GM23338 (cell line): ENCODE results near the gene PRAMEF12. TPM values are rescaled to one million over a fixed set of nuclear protein-coding genes. Genes with fewer than 3 reads are reported as not detected.

Source experiments
- ATAC-seq: fragments of 200-7000 bp; cut with Tn5 transposase; 3 replicates; pipeline ENCODE4 v1.9.1; 2020
- DNase-seq: peaks from one replicate; pipeline ENCODE4 v3.0.0-alpha.2; 2015; ENCODE audit warnings: low spot score
- H2AFZ ChIP-seq: fragments of 200-600 bp; sonication (generic); 2 replicates; pipeline ENCODE4 v1.8.0; 2016; ENCODE audit warnings: antibody characterized with exemption, mild to moderate bottlenecking, moderate library complexity
- H3F3A ChIP-seq: fragments of 200-600 bp; sonication (generic); replicated peaks from 2 replicates; pipeline ENCODE4 v1.8.0; 2017; ENCODE audit warnings: antibody characterized with exemption, mixed run types, low read depth
- H3K27ac ChIP-seq: fragments of 200-600 bp; sonication (generic); 2 replicates; pipeline ENCODE4 v1.6.1; 2016; ENCODE audit warnings: low read depth
- H3K27me3 ChIP-seq: fragments of 200-600 bp; sonication (generic); 2 replicates; pipeline ENCODE4 v1.8.0; 2016; ENCODE audit warnings: mild to moderate bottlenecking, mixed run types, moderate library complexity; ENCODE audit not compliant: insufficient read depth
- H3K36me3 ChIP-seq: fragments of 200-600 bp; sonication (generic); 2 replicates; pipeline ENCODE4 v1.8.0; 2016; ENCODE audit warnings: mild to moderate bottlenecking; ENCODE audit not compliant: insufficient read depth
- H3K4me1 ChIP-seq: fragments of 200-600 bp; sonication (generic); 2 replicates; pipeline ENCODE4 v1.8.0; 2016; ENCODE audit warnings: mild to moderate bottlenecking, moderate library complexity; ENCODE audit not compliant: insufficient read depth
- H3K4me2 ChIP-seq: fragments of 200-600 bp; sonication (generic); 2 replicates; pipeline ENCODE4 v1.7.1; 2017; ENCODE audit warnings: mixed run types
- H3K4me3 ChIP-seq: fragments of 200-600 bp; sonication (generic); 2 replicates; pipeline ENCODE4 v1.6.1; 2016; ENCODE audit warnings: mixed run types
- H3K79me2 ChIP-seq: fragments of 200-600 bp; sonication (generic); replicated peaks from 2 replicates; pipeline ENCODE4 v1.8.0; 2017; ENCODE audit warnings: mild to moderate bottlenecking; ENCODE audit not compliant: insufficient read depth
- H3K9me2 ChIP-seq: fragments of 200-600 bp; sonication (generic); 2 replicates; pipeline ENCODE4 v1.8.0; 2017; ENCODE audit not compliant: insufficient read depth
- H4K20me1 ChIP-seq: fragments of 200-600 bp; sonication (generic); replicated peaks from 2 replicates; pipeline ENCODE4 v1.8.0; 2017; ENCODE audit warnings: mild to moderate bottlenecking; ENCODE audit not compliant: insufficient read depth
- H3K27ac Mint-ChIP-seq: 2 replicates; pipeline ENCODE4 v1.8.0; 2020; ENCODE audit warnings: inconsistent platforms, mild to moderate bottlenecking, moderate library complexity, mixed read lengths
- H3K27me3 Mint-ChIP-seq: 3 replicates; pipeline ENCODE4 v1.8.0; 2022; ENCODE audit warnings: low read depth, mild to moderate bottlenecking, moderate library complexity, mixed read lengths, inconsistent platforms; ENCODE audit not compliant: insufficient read depth, poor library complexity
- H3K36me3 Mint-ChIP-seq: 3 replicates; pipeline ENCODE4 v1.8.0; 2021; ENCODE audit warnings: low read depth, mild to moderate bottlenecking, inconsistent platforms, moderate library complexity, mixed read lengths
- H3K4me1 Mint-ChIP-seq: 3 replicates; pipeline ENCODE4 v1.8.0; 2020; ENCODE audit warnings: mild to moderate bottlenecking, inconsistent platforms, mixed read lengths
- H3K4me3 Mint-ChIP-seq: 3 replicates; pipeline ENCODE4 v1.8.0; 2021; ENCODE audit warnings: moderate library complexity, mild to moderate bottlenecking, inconsistent platforms, mixed read lengths
- H3K9me3 Mint-ChIP-seq: 3 replicates; pipeline ENCODE4 v1.8.0; 2020; ENCODE audit warnings: moderate library complexity, mild to moderate bottlenecking, inconsistent platforms, mixed read lengths
- CREB1 ChIP-seq: fragments of 250-450 bp; sonication (Bioruptor Pico); IDR thresholded peaks from 2 replicates; pipeline ENCODE4 v1.5.0; 2020; ENCODE audit warnings: low read depth, mild to moderate bottlenecking, moderate library complexity
- ETS1 ChIP-seq: IDR thresholded peaks from 2 replicates; pipeline ENCODE4 v1.6.1; 2016; ENCODE audit warnings: antibody characterized with exemption
- EZH2 ChIP-seq: fragments of 200-600 bp; sonication (generic); IDR thresholded peaks from one replicate; pipeline ENCODE4 v1.8.0; 2017; ENCODE audit warnings: antibody characterized with exemption, mild to moderate bottlenecking, low read depth; ENCODE audit not compliant: unreplicated experiment
- JUNB ChIP-seq: IDR thresholded peaks from one replicate; pipeline ENCODE4 v1.6.1; 2016; ENCODE audit warnings: antibody characterized with exemption; ENCODE audit not compliant: unreplicated experiment
- NANOG ChIP-seq: IDR thresholded peaks from 2 replicates; pipeline ENCODE4 v1.6.1; 2016; ENCODE audit warnings: antibody characterized with exemption, borderline replicate concordance
- REST ChIP-seq: IDR thresholded peaks from one replicate; pipeline ENCODE4 v1.6.1; 2018; ENCODE audit warnings: antibody characterized with exemption; ENCODE audit not compliant: unreplicated experiment
- STAT1 ChIP-seq: IDR thresholded peaks from one replicate; pipeline ENCODE4 v1.6.1; 2016; ENCODE audit warnings: antibody characterized with exemption; ENCODE audit not compliant: unreplicated experiment
- ZNF114 ChIP-seq: fragments of 250-450 bp; sonication (Bioruptor Pico); IDR thresholded peaks from 2 replicates; pipeline ENCODE4 v1.5.0; 2020; ENCODE audit warnings: mild to moderate bottlenecking, moderate library complexity
- long read RNA-seq: library from polyadenylated mRNA; unstranded; transcript quantifications from one replicate; pipeline ENCODE4 v2.0.0, GENCODE V29; 2020; ENCODE audit not compliant: unreplicated experiment
- polyA plus RNA-seq: library from polyadenylated mRNA; unstranded; fragments of >200 nt; fragmentation: Nextera tagmentation; extraction: Ambion mirVana; gene quantifications from 2 replicates; pipeline ENCODE4 v1.2.1, GENCODE V29; 2016
- total RNA-seq: library from RNA; depleted of rRNA; stranded (reverse); fragments of >200 nt; shearing (Covaris generic); gene quantifications from 2 replicates; pipeline ENCODE4 v1.2.3, GENCODE V29; 2014; rRNA removed

PRAMEF12 gene
- total RNA-seq (not detected in 2 replicates), polyA plus RNA-seq (not detected in 2 replicates)
- long read RNA-seq = 0 reads

- no peak for DNase-seq
- Mint-ChIP-seq H3K27me3 (peaks cover 10% of the 10 kb centered on the region), H3K36me3 (no peaks in the 10 kb centered on the region), H3K4me3 (no peak within 1 kb of the TSS), H3K27ac (no peak within 1 kb of the TSS), H3K4me1 (no peaks in the 10 kb centered on the region), H3K9me3 (peaks cover 38% of the 10 kb centered on the region)
- TF ChIP-seq JUNB (no peak), NANOG (no peak), REST (no peak), ETS1 (no peak), STAT1 (no peak), EZH2 (no peak)
- H3K4me2 ChIP-seq = no peak within 1 kb of the TSS
- H3F3A ChIP-seq = no peaks in the 10 kb centered on the region
- ATAC-seq = no peak
- no peaks in the 10 kb centered on the region for H3K9me2 ChIP-seq
- no peak within 1 kb of the TSS; the same call in 1 of the 2 replicates for H2AFZ ChIP-seq
- no peak within 1 kb of the TSS for H3K4me3 ChIP-seq
- H3K27ac ChIP-seq = no peak within 1 kb of the TSS
- no peaks in the 10 kb centered on the region for H4K20me1 ChIP-seq
- H3K79me2 ChIP-seq = no peaks in the 10 kb centered on the region
- H3K4me1 ChIP-seq = no peaks in the 10 kb centered on the region
- H3K36me3 ChIP-seq = no peaks in the 10 kb centered on the region
- H3K27me3 ChIP-seq = no peaks in the 10 kb centered on the region
Observed at GRCh38 chr1:12773438-12773837, at the start of gene PRAMEF12. Gene PRAMEF12 (plus strand): TSS chr1:12773738. CDS start chr1:12774868, 1,130 bp downstream.

GRCh38 chr1:12728391-12728790 is 45.1 kb upstream of the PRAMEF12 start:
- no peaks in the 10 kb centered on the region for H3K27me3 ChIP-seq
- H3K4me1 ChIP-seq = no peaks in the 10 kb centered on the region
- H3K9me2 ChIP-seq = peaks cover 7% of the 10 kb centered on the region; the same call in 1 of the 2 replicates
- Mint-ChIP-seq H3K9me3 (peaks cover 26% of the 10 kb centered on the region; the same call in 2 of the 3 replicates), H3K27ac (no peak overlapping the region), H3K4me3 (no peak overlapping the region), H3K27me3 (peaks cover 6% of the 10 kb centered on the region), H3K4me1 (no peaks in the 10 kb centered on the region; the same call in 2 of the 3 replicates), H3K36me3 (peaks cover 8% of the 10 kb centered on the region; the same call in 2 of the 3 replicates)
- no peak for TF ChIP-seq REST
- TF ChIP-seq CREB1 = no peak
- TF ChIP-seq ETS1 = no peak
- TF ChIP-seq ZNF114 (CRISPR knock-in tag) = no peak
- no peak for TF ChIP-seq JUNB
- no peak for TF ChIP-seq STAT1
- DNase-seq = no peak
- no peak for ATAC-seq
- no peak overlapping the region for H2AFZ ChIP-seq
- H3K79me2 ChIP-seq = no peaks in the 10 kb centered on the region
- no peaks in the 10 kb centered on the region for H3K36me3 ChIP-seq
- no peak overlapping the region for H3K4me3 ChIP-seq
- no peaks in the 10 kb centered on the region for H4K20me1 ChIP-seq
- H3K4me2 ChIP-seq = no peak overlapping the region
- H3F3A ChIP-seq = no peaks in the 10 kb centered on the region
- H3K27ac ChIP-seq = no peak overlapping the region
